ENCODE measurements around the gene OPN3. TPM values are rescaled to one million over a fixed set of nuclear protein-coding genes. Genes with fewer than 3 reads are reported as not detected.

The OPN3 gene
- total RNA-seq, 1 donor from 2014 or later, result 36.5 TPM

DNA sequence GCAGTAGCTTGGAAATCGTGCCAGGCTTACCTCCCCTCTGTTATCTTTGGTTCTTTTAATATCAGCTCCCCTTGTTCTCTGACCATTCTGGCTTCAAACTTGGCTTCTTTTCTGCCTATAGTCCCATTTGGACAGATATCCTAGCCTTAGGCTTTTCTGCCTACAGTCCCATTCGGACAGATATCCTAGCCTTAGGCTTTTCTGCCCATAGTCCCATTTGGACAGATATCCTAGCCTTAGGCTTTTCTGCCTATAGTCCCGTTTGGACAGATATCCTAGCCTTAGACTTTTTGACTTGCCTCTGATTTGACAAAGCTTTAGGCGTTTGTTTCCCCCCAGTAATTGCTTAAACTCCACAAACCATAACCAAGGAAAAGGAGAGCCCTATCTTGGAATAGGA lies 25.6 kb downstream of the OPN3 start:
- intact Hi-C loops (cut with DNase I), result no loop called here
- no peak overlapping the region for H3K4me3 ChIP-seq
- H3K9me3 ChIP-seq, result no peaks in the 10 kb centered on the region
- H3K27me3 ChIP-seq (ENCODE audit: low read depth), result no peaks in the 10 kb centered on the region
- no peaks in the 10 kb centered on the region for H3K36me3 ChIP-seq
- H3K27ac ChIP-seq, result no peak overlapping the region
- TF ChIP-seq, protein P1, sequence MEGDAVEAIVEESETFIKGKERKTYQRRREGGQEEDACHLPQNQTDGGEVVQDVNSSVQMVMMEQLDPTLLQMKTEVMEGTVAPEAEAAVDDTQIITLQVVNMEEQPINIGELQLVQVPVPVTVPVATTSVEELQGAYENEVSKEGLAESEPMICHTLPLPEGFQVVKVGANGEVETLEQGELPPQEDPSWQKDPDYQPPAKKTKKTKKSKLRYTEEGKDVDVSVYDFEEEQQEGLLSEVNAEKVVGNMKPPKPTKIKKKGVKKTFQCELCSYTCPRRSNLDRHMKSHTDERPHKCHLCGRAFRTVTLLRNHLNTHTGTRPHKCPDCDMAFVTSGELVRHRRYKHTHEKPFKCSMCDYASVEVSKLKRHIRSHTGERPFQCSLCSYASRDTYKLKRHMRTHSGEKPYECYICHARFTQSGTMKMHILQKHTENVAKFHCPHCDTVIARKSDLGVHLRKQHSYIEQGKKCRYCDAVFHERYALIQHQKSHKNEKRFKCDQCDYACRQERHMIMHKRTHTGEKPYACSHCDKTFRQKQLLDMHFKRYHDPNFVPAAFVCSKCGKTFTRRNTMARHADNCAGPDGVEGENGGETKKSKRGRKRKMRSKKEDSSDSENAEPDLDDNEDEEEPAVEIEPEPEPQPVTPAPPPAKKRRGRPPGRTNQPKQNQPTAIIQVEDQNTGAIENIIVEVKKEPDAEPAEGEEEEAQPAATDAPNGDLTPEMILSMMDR (IDR thresholded peaks at IDR 0.05), result no peak
- peaks cover 20% of the 10 kb centered on the region for H3K4me1 ChIP-seq
- DNase-seq (no peak), ATAC-seq (no peak)

DNA sequence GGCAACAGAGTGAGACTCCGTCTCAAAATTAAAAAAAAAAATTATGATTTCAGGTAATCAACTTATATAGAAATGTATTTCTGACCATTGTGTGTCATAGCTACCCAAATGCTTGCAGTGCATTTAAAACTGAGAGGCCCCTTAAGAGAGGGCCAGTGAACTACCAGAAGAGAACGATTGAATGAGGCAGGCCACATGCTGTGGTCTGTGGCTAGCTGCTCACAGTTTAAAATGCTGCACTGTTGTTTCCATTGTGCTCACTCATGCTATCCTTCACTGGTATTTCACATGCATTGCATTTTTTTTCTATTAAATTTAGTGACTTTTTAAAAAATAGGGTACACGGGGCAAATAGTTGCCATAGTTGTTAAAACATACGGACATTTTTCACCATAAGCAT lies 26.0 kb downstream of the OPN3 start:
- no peak for ATAC-seq
- Histone ChIP-seq H3K4me3 (no peak overlapping the region), H3K4me1 (peaks cover 20% of the 10 kb centered on the region), H3K27me3 (ENCODE audit: low read depth) (no peaks in the 10 kb centered on the region), H3K36me3 (no peaks in the 10 kb centered on the region), H3K27ac (no peak overlapping the region), H3K9me3 (no peaks in the 10 kb centered on the region)
- TF ChIP-seq, protein P1 (IDR thresholded peaks at IDR 0.05), result no peak
- no peak for DNase-seq
- intact Hi-C loops (cut with DNase I), result no loop called here

DNA sequence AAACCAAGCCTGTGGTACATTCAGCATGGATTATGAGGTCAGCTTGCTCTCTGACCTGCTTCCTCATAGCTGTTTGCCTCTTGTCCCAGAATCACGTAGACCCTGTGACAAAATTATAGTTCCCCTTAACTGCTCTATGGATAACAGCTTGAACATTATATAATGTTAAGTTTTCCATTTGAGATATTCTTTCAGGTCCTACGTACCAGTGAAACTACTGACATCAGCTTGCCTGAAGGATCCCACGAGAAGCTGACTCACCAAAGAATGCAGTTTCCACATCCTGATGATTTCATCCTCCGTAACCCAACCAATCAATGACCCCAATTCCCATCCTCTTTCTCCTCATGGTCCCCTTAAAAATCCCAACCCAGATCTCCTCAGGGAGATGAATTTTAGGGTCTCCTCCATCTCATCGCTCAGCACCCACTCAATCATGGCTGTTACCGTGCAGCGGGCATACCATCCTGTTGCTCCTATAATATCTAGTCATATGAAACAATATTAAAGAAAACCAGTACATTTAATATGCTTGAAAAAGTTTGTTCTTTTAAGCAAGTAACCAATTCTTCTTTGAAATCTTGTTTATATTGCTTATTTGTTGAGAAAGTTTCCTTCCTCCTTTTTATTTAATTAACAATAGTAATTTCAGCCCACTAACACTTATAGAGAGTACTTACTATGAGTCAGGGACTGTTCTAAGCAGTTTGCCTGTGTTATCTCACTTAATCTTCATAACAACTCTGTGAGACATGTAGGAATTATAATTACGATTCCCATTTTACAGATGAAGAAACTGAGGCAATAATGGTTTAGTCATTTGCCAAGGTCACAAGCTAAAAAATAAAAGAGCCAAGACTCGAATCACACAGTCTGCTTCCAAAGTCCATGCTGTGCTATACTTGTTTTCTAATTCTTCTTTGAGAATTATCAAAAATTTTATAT lies 27.4 kb downstream of the OPN3 start:
- H3K27ac ChIP-seq, result no peak overlapping the region
- ATAC-seq (peak; percentile 52 to 64), DNase-seq (no peak)
- intact Hi-C loops (cut with DNase I), result no loop called here
- H3K4me1 ChIP-seq, result peaks cover 20% of the 10 kb centered on the region
- TF ChIP-seq, protein P1 (IDR thresholded peaks at IDR 0.05), result no peak
- H3K4me3 ChIP-seq, result no peak overlapping the region
- no peaks in the 10 kb centered on the region for H3K27me3 ChIP-seq (ENCODE audit: low read depth)
- H3K36me3 ChIP-seq, result no peaks in the 10 kb centered on the region
- no peaks in the 10 kb centered on the region for H3K9me3 ChIP-seq

DNA sequence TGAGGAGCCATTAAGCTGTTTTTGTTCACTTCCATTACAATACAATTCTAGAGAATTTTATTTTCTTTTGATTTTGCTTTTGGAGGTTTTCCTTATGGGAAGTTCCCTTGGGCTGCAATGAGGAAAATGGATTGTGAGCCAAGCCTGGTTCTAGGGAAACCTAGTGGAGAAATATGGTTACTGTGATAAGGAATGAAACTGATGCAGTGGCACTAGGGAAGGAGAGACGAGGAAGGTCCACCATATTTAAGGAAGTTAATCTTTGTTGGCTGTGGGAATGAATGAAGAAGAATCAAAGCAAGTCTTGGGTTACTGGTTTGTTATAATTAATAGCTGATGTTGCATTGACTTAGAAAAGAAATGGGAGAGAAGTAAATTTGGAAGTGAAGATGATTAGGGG lies 28.4 kb downstream of the OPN3 start:
- intact Hi-C loops (cut with DNase I), result no loop called here
- no peak overlapping the region for H3K4me3 ChIP-seq
- no peak for ATAC-seq

DNA sequence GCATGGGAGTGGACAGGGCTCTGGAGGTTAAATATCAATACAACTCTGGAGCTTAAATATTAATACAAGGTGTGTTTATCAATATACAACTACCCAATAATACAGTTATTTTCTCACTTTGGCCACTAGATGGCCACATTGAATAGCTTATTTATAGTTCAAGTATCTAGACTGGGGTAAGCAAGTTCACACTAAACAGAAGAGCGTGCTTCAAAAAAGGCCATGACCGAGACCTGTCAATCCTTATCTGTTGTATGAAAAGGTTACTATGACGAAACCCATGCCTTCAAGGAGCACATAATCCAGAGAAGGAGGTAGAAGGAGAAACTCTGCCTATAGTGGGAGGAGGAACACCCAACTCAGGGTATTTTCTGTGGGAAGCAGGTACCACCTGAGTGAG lies 29.1 kb downstream of the OPN3 start:
- Histone ChIP-seq H3K4me1 (peaks cover 20% of the 10 kb centered on the region), H3K27ac (no peak overlapping the region), H3K9me3 (no peaks in the 10 kb centered on the region), H3K27me3 (ENCODE audit: low read depth) (no peaks in the 10 kb centered on the region), H3K4me3 (no peak overlapping the region), H3K36me3 (no peaks in the 10 kb centered on the region)
- intact Hi-C loops (cut with DNase I), result no loop called here
- DNase-seq, result no peak
- peak; percentile 86 to 87 for ATAC-seq
- TF ChIP-seq, protein P1 (IDR thresholded peaks at IDR 0.05), result peak; percentile 64

More for the DNA sequence above, 28.4 kb downstream of the OPN3 start:
- Histone ChIP-seq H3K27ac (no peak overlapping the region), H3K4me1 (peaks cover 20% of the 10 kb centered on the region), H3K27me3 (ENCODE audit: low read depth) (no peaks in the 10 kb centered on the region), H3K9me3 (no peaks in the 10 kb centered on the region), H3K36me3 (no peaks in the 10 kb centered on the region)
- TF ChIP-seq, protein P1 (IDR thresholded peaks at IDR 0.05), result no peak
- DNase-seq, result no peak
